Activated CD8-positive, alpha-beta memory T cell treated with anti-CD3 and anti-CD28 coated beads, Interleukin-2, amount 50 U/mL, for 1 hour (primary cell): ENCODE data around the gene INTS3.
"Not testable (repeated sequence)": the region's sequence is repeated elsewhere in the genome, so short reads cannot be mapped to it uniquely, and the experiment has no call there.

Experiments used
- DNase-seq: peaks from one replicate; pipeline ENCODE4 v3.0.0-alpha.2; 2020; ENCODE audit errors: extremely low read depth

INTS3 gene

DNA sequence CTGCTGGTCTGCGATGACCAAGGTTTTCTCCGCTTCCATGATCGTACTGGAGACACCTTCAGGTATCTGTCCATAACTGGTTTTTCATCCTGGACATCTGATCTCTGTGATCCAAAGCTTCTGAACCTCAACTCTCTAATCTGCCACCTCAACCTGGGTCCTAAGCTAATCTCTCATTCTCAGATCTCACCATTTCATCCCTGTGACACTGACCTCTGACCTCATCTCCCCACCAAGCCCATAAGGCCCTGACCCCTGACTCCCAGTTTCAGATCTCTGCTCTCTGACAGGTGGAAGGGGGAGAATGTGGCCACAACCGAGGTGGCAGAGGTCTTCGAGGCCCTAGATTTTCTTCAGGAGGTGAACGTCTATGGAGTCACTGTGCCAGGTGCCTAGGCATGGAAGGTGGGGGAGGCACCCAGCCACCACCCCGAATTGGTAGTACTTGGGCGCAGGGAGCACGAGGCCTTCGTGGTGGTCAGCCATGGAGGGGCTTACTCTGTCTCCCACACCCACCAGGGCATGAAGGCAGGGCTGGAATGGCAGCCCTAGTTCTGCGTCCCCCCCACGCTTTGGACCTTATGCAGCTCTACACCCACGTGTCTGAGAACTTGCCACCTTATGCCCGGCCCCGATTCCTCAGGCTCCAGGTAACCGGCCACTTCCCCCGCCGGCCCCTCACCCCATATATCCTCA is 51.1 kb downstream of the INTS3 start:
- no peak for DNase-seq

- no peak for DNase-seq
Observed at GRCh38 chr1:153779781-153780541, 52.1 kb downstream of the INTS3 start.

DNA sequence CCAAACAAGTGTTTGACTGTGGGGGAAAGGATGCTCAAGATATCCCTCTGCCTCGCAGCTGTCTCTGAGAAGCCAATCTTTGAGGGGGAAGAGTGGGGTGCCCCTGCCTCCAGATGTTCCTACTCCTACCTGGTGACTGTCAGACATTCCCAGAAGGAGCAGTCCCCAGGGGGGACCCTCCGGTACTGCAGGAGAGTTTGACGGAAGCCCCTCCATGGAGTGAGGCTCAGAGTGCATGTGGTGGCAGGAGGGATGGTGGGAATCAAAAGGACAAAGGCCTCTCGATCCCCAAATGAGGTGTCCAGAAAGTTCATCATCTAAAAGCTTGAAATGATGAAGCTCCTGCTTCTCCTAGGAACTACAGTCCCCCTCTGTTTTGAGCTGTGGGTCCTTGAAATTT is 52.7 kb downstream of the INTS3 start:
- no peak for DNase-seq

GRCh38 chr1:153782648-153783047 is 54.8 kb downstream of the INTS3 start:
- DNase-seq = not testable (repeated sequence)

DNA sequence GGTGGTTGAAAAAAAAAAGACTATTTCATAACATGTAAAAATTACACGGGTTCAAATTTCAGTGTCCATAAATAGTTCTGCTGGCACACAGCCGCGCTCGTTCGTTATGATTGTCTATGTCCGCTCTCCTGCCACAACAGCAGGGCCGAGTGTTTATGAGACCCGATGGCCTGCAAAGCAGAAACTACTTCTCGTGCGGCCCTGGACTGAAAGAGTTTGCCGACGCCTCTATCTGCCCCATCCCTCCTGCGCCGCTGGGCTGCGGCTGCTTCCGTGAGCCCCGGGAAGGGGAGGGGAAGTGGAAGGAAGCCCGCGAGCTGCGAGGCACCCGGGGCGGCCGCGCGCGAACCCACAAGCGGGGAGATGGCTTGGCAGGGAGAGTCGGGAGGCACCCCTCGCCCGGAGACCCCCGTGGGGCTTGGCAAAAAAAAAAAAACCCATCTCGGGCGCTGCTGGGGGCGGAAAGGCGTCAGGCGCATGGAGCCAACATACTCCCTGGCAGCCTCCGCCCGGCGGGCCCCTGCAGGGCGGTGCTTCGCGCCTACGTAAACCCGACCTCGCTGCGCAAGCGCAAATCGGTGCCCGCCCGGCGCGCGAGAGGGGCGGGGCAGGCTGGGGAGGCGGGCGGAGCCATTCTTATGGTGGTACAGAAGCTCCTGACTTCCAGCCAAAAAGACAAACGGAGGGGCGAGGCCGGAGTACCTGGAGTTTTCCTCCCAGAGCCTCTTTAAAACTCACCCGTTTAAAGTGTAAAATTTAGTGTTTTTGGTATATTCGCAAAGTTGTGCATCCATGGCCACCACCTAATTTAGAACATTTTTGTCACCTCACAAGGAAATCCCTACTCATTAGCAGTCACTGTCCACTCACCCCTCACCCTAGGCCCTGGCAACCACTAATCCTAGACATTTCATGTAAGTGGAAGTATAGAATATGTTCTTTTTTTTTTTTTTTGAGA is 55.7 kb downstream of the INTS3 start:
- peak; percentile 54 for DNase-seq

GRCh38 chr1:153786038-153786790 is 58.4 kb downstream of the INTS3 start:
- no peak for DNase-seq

GRCh38 chr1:153789478-153790034 is 61.7 kb downstream of the INTS3 start:
- no peak for DNase-seq

- no peak for DNase-seq
Observed at GRCh38 chr1:153790313-153790965, 62.6 kb downstream of the INTS3 start.

DNA sequence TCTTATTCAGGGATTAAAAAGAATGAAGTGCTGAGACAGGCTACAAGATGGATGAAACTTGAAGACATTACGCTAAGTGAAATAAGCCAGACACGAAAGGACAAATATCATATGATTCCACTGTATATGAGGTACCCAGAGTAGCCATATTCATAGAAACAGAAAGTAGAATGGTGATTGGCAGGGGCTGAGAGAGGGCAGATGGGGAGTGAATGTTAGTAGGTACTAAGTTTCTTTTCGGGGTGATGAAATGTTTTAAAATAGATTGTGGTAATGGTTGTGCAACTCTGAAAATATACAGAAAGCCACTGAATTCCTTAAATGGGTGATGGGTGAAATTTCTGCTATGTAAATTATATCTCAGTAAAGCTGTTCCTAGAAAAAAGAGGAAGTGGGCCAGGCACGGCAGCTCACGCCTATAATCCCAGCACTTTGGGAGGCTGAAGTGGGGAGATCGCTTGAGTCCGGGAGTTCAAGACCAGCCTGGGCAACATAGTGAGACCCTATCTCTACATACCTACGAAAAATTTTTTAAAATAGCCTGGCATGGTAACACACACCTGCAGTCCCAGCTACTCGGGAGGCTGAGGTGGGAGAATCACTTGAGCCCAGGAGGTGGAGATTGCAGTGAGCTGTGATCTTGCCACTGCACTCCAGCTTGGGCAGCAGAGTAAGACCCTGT is 63.3 kb downstream of the INTS3 start:
- no peak for DNase-seq

GRCh38 chr1:153791648-153792253 is 63.9 kb downstream of the INTS3 start:
- no peak for DNase-seq

DNA sequence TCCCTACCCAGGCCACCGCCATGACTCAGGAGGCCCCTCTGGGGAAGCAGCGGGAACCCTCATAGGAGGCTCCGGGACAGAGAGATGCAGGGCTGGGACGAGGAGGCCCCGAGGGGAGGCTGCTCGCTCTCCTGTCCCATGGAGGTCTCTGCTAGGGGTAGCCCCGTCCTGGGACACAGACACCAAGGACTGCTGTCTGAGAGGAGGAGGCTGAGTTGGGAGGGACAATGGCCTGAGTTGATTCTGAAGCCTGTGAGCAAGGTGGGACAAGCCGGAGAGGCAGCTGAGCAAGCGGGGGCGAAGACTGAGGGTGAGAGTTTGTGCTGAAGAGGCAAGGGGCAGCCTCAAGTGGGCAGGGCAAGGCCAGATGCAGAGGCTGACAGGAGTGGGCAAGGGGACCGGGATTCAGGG is 64.8 kb downstream of the INTS3 start:
- no peak for DNase-seq

GRCh38 chr1:153793261-153793972 is 65.6 kb downstream of the INTS3 start:
- no peak for DNase-seq

DNA sequence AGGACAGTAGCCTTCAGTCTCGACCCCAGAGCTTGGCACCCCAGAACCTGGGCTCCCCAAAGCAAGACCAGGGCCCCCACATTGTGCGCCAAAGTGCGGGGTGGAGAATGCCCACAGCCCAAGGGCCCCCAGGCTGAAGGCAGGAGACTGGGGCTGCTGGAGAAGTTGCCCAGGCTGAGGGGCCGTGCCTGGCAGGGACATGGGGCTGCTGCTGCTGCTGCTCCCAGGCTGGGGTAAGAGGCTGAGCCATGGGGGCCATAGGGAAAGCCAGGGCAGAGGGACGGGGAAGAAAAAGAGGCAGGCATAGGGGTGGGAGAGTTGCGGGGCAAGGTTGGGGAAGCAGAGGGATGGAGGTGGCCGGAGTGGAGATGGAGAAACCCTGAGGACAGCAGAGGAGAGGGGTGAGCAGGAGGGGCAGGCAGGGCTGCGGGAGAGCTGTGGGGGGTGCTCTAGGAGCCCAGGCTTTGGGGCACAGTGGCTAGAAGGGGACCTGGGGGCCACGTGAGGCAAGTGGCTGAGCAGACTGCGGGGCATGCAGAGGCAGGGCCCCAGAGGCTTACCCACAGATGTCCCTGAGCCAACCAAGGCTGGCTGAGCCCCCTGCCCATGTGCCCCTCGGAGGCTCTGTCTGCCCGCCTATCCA is 66.2 kb downstream of the INTS3 start:
- no peak for DNase-seq

DNA sequence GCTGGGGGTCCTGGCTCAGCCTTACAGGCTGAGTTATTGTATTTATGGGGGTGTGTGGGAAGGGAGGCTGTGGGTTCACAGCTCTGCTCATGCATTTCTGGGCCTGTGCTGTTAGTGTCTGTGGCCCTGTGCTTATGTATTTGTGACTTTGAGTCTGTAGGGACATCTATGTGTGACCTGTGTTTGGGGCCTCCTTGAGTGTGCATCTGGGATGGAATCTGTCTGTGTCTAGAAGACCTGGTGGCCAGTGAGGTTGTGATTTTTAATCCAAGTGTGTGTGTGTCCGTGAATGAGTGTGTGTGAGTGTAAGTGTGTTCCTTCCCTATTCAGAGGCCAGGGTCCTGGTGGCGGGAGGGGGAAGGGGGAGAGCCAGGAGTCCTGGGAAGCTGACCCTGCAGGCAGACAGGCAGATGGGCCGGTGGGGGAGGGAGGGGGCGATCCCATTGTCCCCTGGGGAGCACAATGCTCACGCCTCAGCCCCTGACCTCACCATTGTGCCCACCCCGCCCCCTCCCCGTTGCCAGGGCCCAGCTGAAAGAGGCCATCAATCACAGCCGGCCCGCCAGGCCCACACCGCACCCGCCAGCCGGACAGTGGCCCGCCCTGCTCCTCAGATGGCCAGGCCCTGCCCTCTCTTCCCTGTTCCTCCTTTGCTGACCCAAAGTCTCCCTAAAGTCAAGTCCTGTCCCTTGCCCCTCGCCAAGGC is 66.9 kb downstream of the INTS3 start:
- DNase-seq = no peak

DNA sequence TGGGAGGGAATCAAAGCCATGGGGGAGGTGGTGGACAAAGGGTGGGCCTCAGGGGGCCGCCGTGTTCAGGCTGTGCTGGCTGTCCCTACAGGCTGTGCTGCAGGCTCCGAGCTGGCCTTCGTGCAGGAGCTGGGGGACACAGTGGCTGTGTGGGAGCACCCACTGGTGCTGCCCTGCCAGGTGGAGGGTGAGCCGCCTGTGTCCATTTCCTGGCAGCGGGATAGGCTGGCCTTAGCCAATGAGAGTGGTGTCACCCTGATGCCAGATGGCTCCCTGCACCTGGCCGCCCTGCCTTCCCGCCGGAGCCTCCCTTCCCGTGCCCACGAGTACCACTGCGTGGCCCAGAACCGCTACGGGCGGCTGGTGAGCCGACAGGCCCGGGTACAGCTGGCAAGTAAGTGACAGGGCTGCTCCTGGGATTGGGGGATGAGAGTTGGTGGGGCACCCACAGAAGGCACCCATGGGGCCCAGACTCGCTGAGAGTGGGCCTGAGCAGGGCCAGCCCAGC is 67.5 kb downstream of the INTS3 start:
- no peak for DNase-seq

GRCh38 chr1:153795934-153796785 is 68.3 kb downstream of the INTS3 start:
- no peak for DNase-seq
